ENCODE data around the gene ZNF500. TPM values are rescaled to one million over a fixed set of nuclear protein-coding genes. Genes with fewer than 3 reads are reported as not detected.

The ZNF500 gene
- total and polyA plus RNA-seq, 12 donors, result 3.8 to 10.5 (median 8.1) TPM

GRCh38 chr16:4796982-4797804 lies 30.2 kb upstream of the ZNF500 start:
- 88% methylated on average over 21 of the region's 21 CpGs for WGBS, 2 donors
- peaks cover 0 to 44% (median 19%) of the 10 kb centered on the region in 9 donors for H3K36me3 ChIP-seq

GRCh38 chr16:4795828-4796572 lies 29.0 kb upstream of the ZNF500 start:
- ATAC-seq (no peak), DNase-seq (no peak)
- 94 to 95% methylated on average over 30 of the region's 30 CpGs for WGBS, 2 donors

More at GRCh38 chr16:4796982-4797804, 30.2 kb upstream of the ZNF500 start:
- H3K4me3 ChIP-seq, result no peak overlapping the region
- no peaks in the 10 kb centered on the region for H3K9me3 ChIP-seq
- no peak overlapping the region for H3K27ac ChIP-seq
- ATAC-seq (no peak), DNase-seq (no peak)
- H3K4me1 ChIP-seq, result peaks cover 0 to 22% (median 20%) of the 10 kb centered on the region in 9 donors
- intact Hi-C loops (cut with DNase I), result loop anchor here in 1 of 10 donors (5.0 kb wide), 1 partner anchor 60 kb away; no protein-coding TSS in a partner anchor
- H3K27me3 ChIP-seq, result no peaks in the 10 kb centered on the region
- TF ChIP-seq CTCF (IDR thresholded peaks at IDR 0.05), result no peak

GRCh38 chr16:4795181-4795827 lies 28.3 kb upstream of the ZNF500 start, which contains the start of gene SMIM22:
Gene SMIM22 (plus strand): TSS chr16:4795369. CDS start chr16:4795735, 366 bp downstream.
- TF ChIP-seq CTCF (IDR thresholded peaks at IDR 0.05), result no peak
- 65 to 68% methylated on average over 14 of the region's 14 CpGs for WGBS, 2 donors
- no peak for DNase-seq
- ATAC-seq, result peak in 2 of 8 donors; percentile 9 to 13
- Histone ChIP-seq H3K27ac (no peak within 1 kb of the TSS), H3K4me1 (peaks cover 0 to 5% (median 3%) of the 10 kb centered on the region in 9 donors), H3K36me3 (peaks cover 0 to 44% (median 19%) of the 10 kb centered on the region in 9 donors), H3K9me3 (no peaks in the 10 kb centered on the region), H3K27me3 (no peaks in the 10 kb centered on the region), H3K4me3 (no peak within 1 kb of the TSS)
- intact Hi-C loops (cut with DNase I), result loop anchor here in 1 of 10 donors (5.0 kb wide), 1 partner anchor 58 kb away; no protein-coding TSS in a partner anchor

More at GRCh38 chr16:4795828-4796572, 29.0 kb upstream of the ZNF500 start:
- H3K36me3 ChIP-seq, result peaks cover 0 to 44% (median 19%) of the 10 kb centered on the region in 9 donors
- peaks cover 0 to 12% (median 10%) of the 10 kb centered on the region in 9 donors for H3K4me1 ChIP-seq
- TF ChIP-seq CTCF (IDR thresholded peaks at IDR 0.05), result no peak
- no peaks in the 10 kb centered on the region for H3K9me3 ChIP-seq
- H3K4me3 ChIP-seq, result no peak overlapping the region
- no peaks in the 10 kb centered on the region for H3K27me3 ChIP-seq
- intact Hi-C loops (cut with DNase I), result loop anchor here in 1 of 10 donors (5.0 kb wide), 1 partner anchor 59 kb away; no protein-coding TSS in a partner anchor
- H3K27ac ChIP-seq, result no peak overlapping the region

Measured in heart right ventricle (tissue), 16 donors.